RWPE2 (cell line): ENCODE results near the gene BLOC1S6.
A peak's percentile ranks its signal among the peaks of the same experiment; 100 is the strongest.

ENCODE experiments used
- ATAC-seq: fragments of 200-7000 bp; cut with Tn5 transposase; 3 replicates; pipeline ENCODE4 v1.9.1; 2021; ENCODE audit warnings: low read depth
- DNase-seq: peaks from one replicate; pipeline ENCODE4 v3.0.0-alpha.2; 2020; ENCODE audit warnings: low spot score
- H3K27ac ChIP-seq: fragments of 450-650 bp; 2 replicates; pipeline ENCODE4 v1.5.1; 2017; ENCODE audit warnings: mild to moderate bottlenecking; ENCODE audit not compliant: poor library complexity, severe bottlenecking
- H3K27me3 ChIP-seq: fragments of 250-450 bp; sonication (Bioruptor Pico); 2 replicates; pipeline ENCODE4 v1.5.1; 2021; ENCODE audit warnings: mild to moderate bottlenecking, moderate library complexity; ENCODE audit not compliant: insufficient read depth, poor library complexity, severe bottlenecking
- H3K36me3 ChIP-seq: fragments of 250-450 bp; sonication (Bioruptor Pico); 2 replicates; pipeline ENCODE4 v1.5.1; 2020; ENCODE audit warnings: low read depth, mild to moderate bottlenecking, moderate library complexity
- H3K4me1 ChIP-seq: fragments of 250-450 bp; sonication (Bioruptor Pico); 2 replicates; pipeline ENCODE4 v1.5.1; 2021; ENCODE audit warnings: mild to moderate bottlenecking, moderate library complexity; ENCODE audit not compliant: insufficient read depth, poor library complexity, severe bottlenecking
- H3K4me3 ChIP-seq: fragments of 250-450 bp; sonication (Bioruptor Pico); 2 replicates; pipeline ENCODE4 v1.5.1; 2021; ENCODE audit warnings: mild to moderate bottlenecking, moderate library complexity; ENCODE audit not compliant: severe bottlenecking
- H3K9me3 ChIP-seq: fragments of 250-450 bp; sonication (Bioruptor Pico); 2 replicates; pipeline ENCODE4 v1.5.1; 2021; ENCODE audit warnings: mild to moderate bottlenecking, moderate library complexity; ENCODE audit not compliant: severe bottlenecking
- TF ChIP-seq, protein P1 (sequence below): fragments of 450-650 bp; IDR thresholded peaks from one replicate; pipeline ENCODE4 v1.5.1; 2017; ENCODE audit warnings: mild to moderate bottlenecking, moderate library complexity; ENCODE audit not compliant: poor library complexity, severe bottlenecking

BLOC1S6 gene

DNA sequence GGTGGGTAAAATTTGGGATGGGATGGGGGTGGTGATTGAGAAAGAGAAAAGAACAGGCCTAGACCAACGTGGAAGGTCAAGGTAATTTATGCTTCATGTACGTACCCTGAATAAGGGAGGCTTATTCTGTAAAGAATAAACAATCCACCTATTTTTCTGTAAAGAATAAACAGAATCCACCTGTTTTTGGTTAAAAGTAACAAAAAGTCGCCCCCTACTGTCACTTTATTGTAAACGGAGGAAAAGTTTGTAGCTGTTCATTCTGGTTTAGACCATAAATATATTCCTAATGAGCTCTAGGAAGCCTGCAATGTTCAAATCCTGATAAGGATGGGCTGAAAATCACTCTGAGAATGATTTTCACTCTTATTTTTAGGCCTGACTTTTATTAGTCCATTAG, 24.1 kb downstream of the BLOC1S6 start:
- Histone ChIP-seq H3K27me3 (no peaks in the 10 kb centered on the region), H3K27ac (no peak overlapping the region), H3K36me3 (peaks cover 22% of the 10 kb centered on the region), H3K4me1 (peaks cover 9% of the 10 kb centered on the region), H3K4me3 (no peak overlapping the region), H3K9me3 (no peaks in the 10 kb centered on the region)
- ATAC-seq (0 out of 3 replicates have a peak, but pooled peaks have one; percentile 13), DNase-seq (no peak)
- TF ChIP-seq, protein P1, sequence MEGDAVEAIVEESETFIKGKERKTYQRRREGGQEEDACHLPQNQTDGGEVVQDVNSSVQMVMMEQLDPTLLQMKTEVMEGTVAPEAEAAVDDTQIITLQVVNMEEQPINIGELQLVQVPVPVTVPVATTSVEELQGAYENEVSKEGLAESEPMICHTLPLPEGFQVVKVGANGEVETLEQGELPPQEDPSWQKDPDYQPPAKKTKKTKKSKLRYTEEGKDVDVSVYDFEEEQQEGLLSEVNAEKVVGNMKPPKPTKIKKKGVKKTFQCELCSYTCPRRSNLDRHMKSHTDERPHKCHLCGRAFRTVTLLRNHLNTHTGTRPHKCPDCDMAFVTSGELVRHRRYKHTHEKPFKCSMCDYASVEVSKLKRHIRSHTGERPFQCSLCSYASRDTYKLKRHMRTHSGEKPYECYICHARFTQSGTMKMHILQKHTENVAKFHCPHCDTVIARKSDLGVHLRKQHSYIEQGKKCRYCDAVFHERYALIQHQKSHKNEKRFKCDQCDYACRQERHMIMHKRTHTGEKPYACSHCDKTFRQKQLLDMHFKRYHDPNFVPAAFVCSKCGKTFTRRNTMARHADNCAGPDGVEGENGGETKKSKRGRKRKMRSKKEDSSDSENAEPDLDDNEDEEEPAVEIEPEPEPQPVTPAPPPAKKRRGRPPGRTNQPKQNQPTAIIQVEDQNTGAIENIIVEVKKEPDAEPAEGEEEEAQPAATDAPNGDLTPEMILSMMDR: peak; percentile 86

DNA sequence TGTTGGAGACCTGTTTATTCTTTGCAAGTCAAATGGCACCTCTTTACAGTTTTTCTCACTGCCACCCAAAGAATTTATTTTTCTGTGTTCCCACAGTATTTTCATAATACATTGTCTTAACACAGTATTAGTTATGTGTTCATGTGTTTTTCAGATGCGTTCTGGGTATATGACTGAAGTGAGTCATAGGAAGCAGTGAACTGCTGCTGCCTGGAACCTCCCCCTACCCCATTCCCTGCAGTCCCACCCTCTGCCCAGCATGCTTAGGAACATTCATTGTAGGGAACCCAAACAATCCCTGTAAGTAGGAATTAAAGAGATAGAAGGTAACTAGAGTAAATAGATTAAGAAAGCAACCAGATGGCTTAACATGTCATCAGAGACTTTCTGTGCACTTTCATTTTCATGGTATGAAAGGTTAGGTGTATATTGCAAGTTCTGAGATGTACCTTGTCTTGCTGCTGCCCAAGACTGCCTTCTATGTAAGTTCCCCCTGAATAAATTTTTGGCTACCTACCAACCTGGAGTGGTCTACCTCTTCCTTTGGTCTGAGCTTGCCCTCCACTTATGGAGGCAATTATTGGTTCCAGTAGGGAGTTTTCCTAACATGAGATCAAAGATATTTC, 25.7 kb downstream of the BLOC1S6 start:
- DNase-seq: no peak
- TF ChIP-seq, protein P1: no peak
- ATAC-seq: peak; percentile 80
- H3K4me3 ChIP-seq: no peak overlapping the region
- H3K4me1 ChIP-seq: peaks cover 9% of the 10 kb centered on the region
- H3K36me3 ChIP-seq: peaks cover 8% of the 10 kb centered on the region
- H3K27ac ChIP-seq: peak overlapping the region; percentile 19
- H3K9me3 ChIP-seq: no peaks in the 10 kb centered on the region
- H3K27me3 ChIP-seq: no peaks in the 10 kb centered on the region

DNA sequence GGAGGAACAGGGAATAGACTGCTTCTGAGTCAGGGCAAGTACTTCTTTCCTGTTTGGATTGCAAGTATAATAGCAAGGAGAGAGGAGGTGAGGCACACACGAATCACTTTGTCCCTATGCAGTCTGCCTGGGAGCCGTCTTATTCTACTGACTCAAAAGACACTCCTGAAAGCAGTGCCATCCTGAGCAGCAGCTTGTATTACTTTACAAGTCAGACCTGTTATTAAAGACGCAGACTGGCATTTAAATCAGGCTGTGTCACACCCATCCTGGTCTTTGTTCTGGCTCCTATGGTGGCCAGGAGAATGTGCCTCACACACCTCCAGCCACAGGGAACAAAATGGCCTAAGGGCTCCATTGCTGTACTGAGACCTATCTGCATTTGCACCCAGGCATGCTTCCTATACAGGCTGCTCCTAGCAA, 29.7 kb downstream of the BLOC1S6 start:
- peak overlapping the region; percentile 7 for H3K27ac ChIP-seq
- no peak overlapping the region for H3K4me3 ChIP-seq
- no peaks in the 10 kb centered on the region for H3K36me3 ChIP-seq
- TF ChIP-seq, protein P1: no peak
- no peaks in the 10 kb centered on the region for H3K9me3 ChIP-seq
- ATAC-seq: peak; percentile 32
- DNase-seq: no peak
- H3K4me1 ChIP-seq: peaks cover 9% of the 10 kb centered on the region
- H3K27me3 ChIP-seq: no peaks in the 10 kb centered on the region

DNA sequence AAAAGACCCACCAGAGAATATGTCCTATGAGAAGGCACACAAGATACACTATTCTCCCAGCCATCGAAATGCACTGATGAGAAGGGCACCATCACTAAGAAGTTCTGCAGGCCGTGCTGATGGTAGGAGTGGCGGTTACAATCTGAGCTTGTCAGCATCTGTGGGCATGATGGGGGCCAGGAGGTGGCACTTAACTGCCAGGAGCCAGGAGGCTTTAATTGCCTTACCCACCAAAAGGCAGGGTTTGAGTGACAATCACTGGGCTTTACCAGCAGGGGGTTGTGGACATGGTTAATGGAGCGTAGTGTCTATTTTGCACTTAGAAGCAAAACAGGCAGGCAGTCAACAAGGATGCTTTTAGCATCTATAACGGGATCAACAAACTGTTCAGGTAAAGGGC, 31.6 kb downstream of the BLOC1S6 start:
- no peak overlapping the region for H3K4me3 ChIP-seq
- H3K36me3 ChIP-seq: no peaks in the 10 kb centered on the region
- no peaks in the 10 kb centered on the region for H3K9me3 ChIP-seq
- ATAC-seq: no peak; the same call in 2 of the 3 replicates
- H3K27ac ChIP-seq: no peak overlapping the region
- no peaks in the 10 kb centered on the region for H3K4me1 ChIP-seq
- no peak for DNase-seq
- TF ChIP-seq, protein P1: peak; percentile 26
- no peaks in the 10 kb centered on the region for H3K27me3 ChIP-seq

DNA sequence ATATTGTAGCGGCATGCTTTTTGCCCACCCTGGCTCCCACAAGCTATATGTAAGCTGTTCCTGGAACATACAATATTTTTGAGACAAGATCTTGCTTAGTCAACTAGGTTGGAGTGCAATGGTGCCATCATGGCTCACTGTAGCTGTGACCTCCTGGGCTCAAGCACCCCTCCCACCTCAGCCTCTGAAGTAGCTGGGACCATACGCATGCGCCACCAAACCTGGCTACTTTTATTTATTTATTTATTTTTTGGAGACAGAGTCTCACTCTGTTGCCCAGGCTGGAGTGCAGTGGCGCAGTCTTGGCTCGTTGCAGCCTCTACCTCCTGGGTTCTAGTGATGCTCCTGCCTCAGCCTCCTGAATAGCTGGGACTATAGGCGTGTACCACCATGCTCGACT, 41.0 kb downstream of the BLOC1S6 start:
- no peak for ATAC-seq
- Histone ChIP-seq H3K4me3 (no peak overlapping the region), H3K4me1 (peaks cover 14% of the 10 kb centered on the region)

More for the DNA sequence above, 41.0 kb downstream of the BLOC1S6 start:
- H3K9me3 ChIP-seq: peaks cover 6% of the 10 kb centered on the region
- H3K36me3 ChIP-seq: no peaks in the 10 kb centered on the region
- H3K27ac ChIP-seq: no peak overlapping the region
- TF ChIP-seq, protein P1: no peak
- DNase-seq: no peak
- H3K27me3 ChIP-seq: no peaks in the 10 kb centered on the region
